HG02623 (cell line): Measurements from ENCODE around the gene ENOX2.
"Not testable (repeated sequence)": the region's sequence is repeated elsewhere in the genome, so short reads cannot be mapped to it uniquely, and the experiment has no call there.

ENCODE experiments used
- ATAC-seq: cut with Tn5 transposase; IDR thresholded peaks from one replicate; pipeline ENCODE4 v1.9.1; 2021; ENCODE audit warnings: moderate library complexity; ENCODE audit not compliant: unreplicated experiment

The ENOX2 gene

GRCh38 chrX:130709178-130709577 lies 193.8 kb downstream of the ENOX2 start:
- ATAC-seq = not testable (repeated sequence)

GRCh38 chrX:130705591-130705990 lies 197.4 kb downstream of the ENOX2 start:
- ATAC-seq = no peak

- no peak for ATAC-seq
Measured at GRCh38 chrX:130704053-130705038, 198.7 kb downstream of the ENOX2 start.

- ATAC-seq = no peak
Measured at GRCh38 chrX:130702867-130703707, 199.9 kb downstream of the ENOX2 start.

GRCh38 chrX:130700629-130701028 lies 202.4 kb downstream of the ENOX2 start:
- ATAC-seq = no peak

GRCh38 chrX:130699618-130700017 lies 203.4 kb downstream of the ENOX2 start:
- no peak for ATAC-seq

GRCh38 chrX:130696542-130696941 lies 206.5 kb downstream of the ENOX2 start:
- ATAC-seq = no peak

- ATAC-seq = no peak
Measured at GRCh38 chrX:130695931-130696330, 207.1 kb downstream of the ENOX2 start.

- ATAC-seq = no peak
Measured at GRCh38 chrX:130694983-130695382, 208.0 kb downstream of the ENOX2 start.

- ATAC-seq = no peak
Measured at GRCh38 chrX:130691576-130691975, 211.4 kb downstream of the ENOX2 start.

GRCh38 chrX:130688360-130688759 lies 214.6 kb downstream of the ENOX2 start:
- ATAC-seq = no peak

- ATAC-seq = no peak
Measured at GRCh38 chrX:130682990-130683389, 220.0 kb downstream of the ENOX2 start.

- no peak for ATAC-seq
Measured at GRCh38 chrX:130680164-130681035, 222.6 kb downstream of the ENOX2 start.

GRCh38 chrX:130676861-130677260 lies 226.1 kb downstream of the ENOX2 start:
- ATAC-seq = no peak

- ATAC-seq = no peak
Measured at GRCh38 chrX:130672214-130672613, 230.8 kb downstream of the ENOX2 start.

- no peak for ATAC-seq
Measured at GRCh38 chrX:130669233-130669632, 233.8 kb downstream of the ENOX2 start.

GRCh38 chrX:130665263-130665662 lies 237.7 kb downstream of the ENOX2 start:
- no peak for ATAC-seq

- ATAC-seq = no peak
Measured at GRCh38 chrX:130658310-130658709, 244.7 kb downstream of the ENOX2 start.

GRCh38 chrX:130654409-130654950 lies 248.5 kb downstream of the ENOX2 start:
- no peak for ATAC-seq

- ATAC-seq = no peak
Measured at GRCh38 chrX:130652824-130653578, 250.0 kb downstream of the ENOX2 start.
